ENCODE data around the gene RAP2C.
"Not testable (repeated sequence)": the region's sequence is repeated elsewhere in the genome, so short reads cannot be mapped to it uniquely, and the experiment has no call there.

The RAP2C gene

DNA sequence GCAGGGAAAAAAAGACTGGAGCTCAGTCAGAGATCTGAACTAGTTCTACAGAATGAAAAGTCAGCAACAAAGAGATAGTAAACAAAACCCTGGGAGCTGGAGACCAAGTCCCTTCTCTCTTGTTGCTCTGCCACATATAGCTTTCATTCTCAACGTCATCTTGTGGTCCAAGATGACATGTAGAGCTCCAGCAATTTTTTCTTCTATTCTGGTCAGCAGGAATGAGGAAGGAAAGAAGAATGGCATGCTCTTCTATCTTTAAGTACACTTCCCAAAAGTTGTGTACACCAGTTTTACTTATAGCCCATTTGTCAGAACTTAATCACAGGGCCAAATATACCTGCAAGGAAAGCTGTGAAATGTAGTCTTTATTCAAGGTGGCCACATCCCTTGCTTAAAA is 45.6 kb downstream of the RAP2C start:
- H3K4me3 ChIP-seq (ENCODE audit: low read length), result no peak overlapping the region
- TF ChIP-seq ZNF274 (IDR thresholded peaks at IDR 0.05; ENCODE audit: low read depth, low read length), result no peak

DNA sequence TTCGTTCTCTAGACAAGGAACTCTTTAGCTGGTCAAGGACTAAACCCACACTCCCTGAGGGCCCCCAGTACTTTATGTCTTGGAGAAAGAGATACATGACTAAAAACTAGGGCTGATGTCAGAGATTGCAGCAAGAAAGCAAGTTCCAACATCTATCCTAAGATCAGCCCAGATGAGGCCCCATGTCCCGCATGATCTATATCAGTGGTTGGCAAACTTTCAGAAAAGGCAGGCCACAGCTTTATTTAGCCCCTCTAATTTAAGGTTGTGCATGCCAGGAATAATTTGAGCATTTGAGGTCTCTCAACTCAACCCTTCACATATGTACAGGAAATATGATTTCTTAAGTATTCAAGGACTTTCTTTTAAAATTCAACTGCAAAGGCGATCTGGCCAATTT is 47.4 kb downstream of the RAP2C start:
- H3K4me3 ChIP-seq (ENCODE audit: low read length), result no peak overlapping the region
- no peak for TF ChIP-seq ZNF274 (IDR thresholded peaks at IDR 0.05; ENCODE audit: low read depth, low read length)

GRCh38 chrX:132171478-132171877 is 47.8 kb downstream of the RAP2C start:
- H3K4me3 ChIP-seq (ENCODE audit: low read length), result no peak overlapping the region
- TF ChIP-seq ZNF274 (IDR thresholded peaks at IDR 0.05; ENCODE audit: low read depth, low read length), result no peak

- H3K4me3 ChIP-seq (ENCODE audit: low read length), result no peak overlapping the region
- no peak for TF ChIP-seq ZNF274 (IDR thresholded peaks at IDR 0.05; ENCODE audit: low read depth, low read length)
These were observed 49.7 kb downstream of the RAP2C start for GRCh38 chrX:132169554-132169953.

- no peak overlapping the region for H3K4me3 ChIP-seq (ENCODE audit: low read length)
These were observed 53.6 kb downstream of the RAP2C start for GRCh38 chrX:132165651-132166050.

GRCh38 chrX:132165005-132165404 is 54.2 kb downstream of the RAP2C start:
- TF ChIP-seq ZNF274 (IDR thresholded peaks at IDR 0.05; ENCODE audit: low read depth, low read length), result no peak
- no peak overlapping the region for H3K4me3 ChIP-seq (ENCODE audit: low read length)

More at GRCh38 chrX:132165651-132166050, 53.6 kb downstream of the RAP2C start:
- TF ChIP-seq ZNF274 (IDR thresholded peaks at IDR 0.05; ENCODE audit: low read depth, low read length), result no peak

- not testable (repeated sequence) for H3K4me3 ChIP-seq (ENCODE audit: low read length)
These were observed 56.2 kb downstream of the RAP2C start for GRCh38 chrX:132163094-132163493.

GRCh38 chrX:132153166-132153565 is 66.1 kb downstream of the RAP2C start:
- no peak overlapping the region for H3K4me3 ChIP-seq (ENCODE audit: low read length)
- no peak for TF ChIP-seq ZNF274 (IDR thresholded peaks at IDR 0.05; ENCODE audit: low read depth, low read length)
